Measurements from ENCODE around the gene SEMA3C.
"Not testable (repeated sequence)": the region's sequence is repeated elsewhere in the genome, so short reads cannot be mapped to it uniquely, and the experiment has no call there.

The SEMA3C gene

GRCh38 chr7:80918909-80919721 is at the start of gene SEMA3C:
Gene SEMA3C, minus strand, starts transcription at chr7:80919051. Its CDS starts 2,270 bp downstream, at chr7:80916781.
- DNase-seq, result peak; percentile 79 to 85

- DNase-seq, result no peak
Measured at GRCh38 chr7:80968606-80969005, 49.8 kb upstream of the SEMA3C start.

- DNase-seq, result no peak
Measured at GRCh38 chr7:80967917-80968297, 49.1 kb upstream of the SEMA3C start.

GRCh38 chr7:80967071-80967916 is 48.4 kb upstream of the SEMA3C start:
- no peak for DNase-seq

- DNase-seq, result no peak
Measured at GRCh38 chr7:80960244-80960795, 41.5 kb upstream of the SEMA3C start.

GRCh38 chr7:80957226-80957777 is 38.5 kb upstream of the SEMA3C start:
- DNase-seq, result no peak

- no peak for DNase-seq
Measured at GRCh38 chr7:80954191-80954590, 35.3 kb upstream of the SEMA3C start.

- DNase-seq, result no peak
Measured at GRCh38 chr7:80950550-80950967, 31.7 kb upstream of the SEMA3C start.

GRCh38 chr7:80949449-80949848 is 30.6 kb upstream of the SEMA3C start:
- no peak for DNase-seq

- no peak for DNase-seq
Measured at GRCh38 chr7:80946858-80947257, 28.0 kb upstream of the SEMA3C start.

GRCh38 chr7:80945976-80946375 is 27.1 kb upstream of the SEMA3C start:
- no peak for DNase-seq

GRCh38 chr7:80943342-80943741 is 24.5 kb upstream of the SEMA3C start:
- no peak for DNase-seq

- DNase-seq, result no peak
Measured at GRCh38 chr7:80942261-80943041, 23.6 kb upstream of the SEMA3C start.

- DNase-seq, result no peak
Measured at GRCh38 chr7:80941208-80941758, 22.4 kb upstream of the SEMA3C start.

- no peak for DNase-seq
Measured at GRCh38 chr7:80940539-80941207, 21.8 kb upstream of the SEMA3C start.

- DNase-seq, result no peak
Measured at GRCh38 chr7:80937336-80937735, 18.5 kb upstream of the SEMA3C start.

- DNase-seq, result no peak
Measured at GRCh38 chr7:80935991-80936780, 17.3 kb upstream of the SEMA3C start.

- DNase-seq, result no peak
Measured at GRCh38 chr7:80934321-80934720, 15.5 kb upstream of the SEMA3C start.

GRCh38 chr7:80932536-80932935 is 13.7 kb upstream of the SEMA3C start:
- DNase-seq, result no peak

GRCh38 chr7:80929619-80930018 is 10.8 kb upstream of the SEMA3C start:
- DNase-seq, result no peak

GRCh38 chr7:80926955-80927354 is 8.1 kb upstream of the SEMA3C start:
- not testable (repeated sequence) for DNase-seq
